Dermis blood vessel endothelial cell (primary cell): Measurements from ENCODE around the gene KAT7. TPM values are rescaled to one million over a fixed set of nuclear protein-coding genes. Genes with fewer than 3 reads are reported as not detected.

Experiments used
- DNase-seq: peaks from one replicate; pipeline ENCODE4 v3.0.0; 2010
- total RNA-seq: library from RNA; depleted of rRNA; stranded (reverse); fragments of >200 nt; gene quantifications from 2 replicates; pipeline ENCODE4 v1.2.3, GENCODE V29; 2014

The KAT7 gene
- total RNA-seq, 1 donor from 2014 or later, result 88.0 TPM

DNA sequence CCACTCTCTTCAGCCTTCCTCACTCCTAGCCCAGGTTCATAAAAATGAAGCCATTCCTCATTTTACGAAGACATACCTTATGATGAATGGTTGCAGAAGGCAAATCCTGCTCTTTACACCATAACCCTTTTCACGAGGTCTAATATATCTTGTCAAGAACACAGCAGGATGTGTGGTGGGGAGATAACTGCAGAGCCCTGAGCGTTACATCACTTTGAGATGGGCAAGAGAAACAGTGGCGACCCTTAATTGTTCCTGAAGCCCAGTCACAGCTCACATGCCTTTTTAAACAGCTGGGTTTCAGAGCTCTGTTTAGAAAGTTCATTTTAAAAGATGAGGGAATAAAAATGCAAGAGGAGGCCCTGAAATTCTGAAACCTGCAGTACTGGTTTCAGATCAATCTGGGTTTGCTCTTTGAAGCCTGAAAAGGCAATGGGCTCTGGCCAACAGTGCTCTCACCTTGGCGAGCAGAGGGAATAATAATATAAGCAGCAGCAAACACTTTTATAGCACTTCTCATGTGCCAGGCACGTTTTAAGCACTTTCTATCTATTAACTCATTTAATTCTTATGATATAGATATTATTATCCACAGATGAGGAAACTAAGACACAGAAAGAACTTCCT lies 27.4 kb upstream of the KAT7 start:
- DNase-seq, result no peak

DNA sequence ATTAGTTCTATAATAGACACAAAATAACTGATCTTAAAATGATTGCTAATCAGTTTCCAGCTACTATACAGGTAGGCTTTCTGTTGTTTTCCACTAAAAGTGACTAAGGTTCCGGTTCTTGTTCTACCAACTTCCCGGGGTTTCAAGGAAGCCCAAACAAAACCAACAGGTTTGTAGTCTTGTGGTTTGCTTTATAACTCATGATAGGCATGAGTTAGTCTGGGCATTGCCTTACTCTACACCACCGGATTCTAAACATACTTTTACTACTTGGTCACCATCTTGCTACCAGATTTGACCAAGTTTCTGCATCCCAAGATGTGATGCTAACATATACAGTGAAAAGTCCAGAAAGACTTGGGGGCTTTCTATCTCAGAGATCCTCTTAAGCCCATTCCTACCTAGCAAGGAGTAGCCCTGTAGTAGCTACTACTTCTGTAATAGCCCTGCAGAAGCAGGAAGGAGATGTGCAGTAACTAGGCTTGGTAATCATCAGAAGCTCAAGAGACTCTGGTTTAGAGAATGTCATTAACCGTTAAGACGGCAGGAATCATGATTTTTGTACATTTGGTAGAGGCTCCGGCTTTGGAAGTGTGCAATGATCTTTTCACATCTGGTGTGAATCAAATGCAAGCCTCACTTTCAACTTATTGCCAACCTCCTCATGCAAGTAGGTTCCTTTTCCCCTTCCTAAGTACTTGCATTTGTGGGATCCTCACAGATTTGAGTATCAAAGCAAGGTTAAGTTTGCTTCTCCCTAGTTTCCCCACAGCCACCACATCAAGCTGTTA lies 26.1 kb upstream of the KAT7 start:
- DNase-seq, result no peak

DNA sequence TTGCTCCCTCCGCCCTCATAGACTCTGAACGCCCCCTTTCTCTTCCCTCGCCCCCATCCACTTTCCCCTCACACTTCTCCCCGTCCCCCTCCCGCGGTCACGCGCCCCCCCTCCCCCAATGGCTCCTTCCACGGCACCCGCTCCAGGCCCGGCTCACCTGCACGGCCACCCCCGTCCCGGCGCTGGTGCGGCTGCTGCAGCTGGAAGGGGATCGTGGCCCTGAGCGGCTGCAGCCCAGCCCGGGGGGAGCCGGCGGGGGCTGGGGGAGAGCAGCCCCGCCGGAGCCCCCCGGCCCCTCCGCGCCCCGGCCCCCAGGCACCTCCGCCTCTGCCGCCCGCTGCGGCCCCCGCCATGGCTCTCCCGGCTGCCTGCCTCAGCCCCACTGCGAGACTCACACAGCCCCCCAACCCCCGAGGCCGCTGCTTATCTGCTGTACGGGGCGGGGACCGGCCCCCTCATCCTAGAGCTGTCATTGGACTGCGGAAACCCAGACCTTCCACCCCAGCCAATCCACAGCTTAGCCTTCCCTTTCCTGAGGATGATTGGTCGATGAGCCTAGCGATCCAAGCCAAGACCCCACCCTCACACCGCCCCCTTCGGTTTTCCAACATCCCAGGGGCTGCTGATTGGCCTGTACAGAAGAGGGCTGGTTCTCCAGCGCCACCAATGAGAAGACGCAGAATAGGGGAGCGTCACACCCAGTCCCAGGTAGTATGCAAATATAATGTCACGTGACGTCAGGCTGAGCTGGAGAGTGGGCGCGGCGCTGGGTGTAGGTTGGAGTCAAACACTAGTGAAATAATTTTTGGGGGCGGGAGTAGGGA lies 24.5 kb upstream of the KAT7 start, which contains the start of gene FAM117A:
TSS of gene FAM117A (minus strand) at position 397 of the 824 bp plus-strand sequence. CDS start at position 353, 44 bp downstream.
- DNase-seq, result peak; percentile 99

- DNase-seq, result peak; percentile 5
Observed at GRCh38 chr17:49764559-49765180, 23.8 kb upstream of the KAT7 start.

DNA sequence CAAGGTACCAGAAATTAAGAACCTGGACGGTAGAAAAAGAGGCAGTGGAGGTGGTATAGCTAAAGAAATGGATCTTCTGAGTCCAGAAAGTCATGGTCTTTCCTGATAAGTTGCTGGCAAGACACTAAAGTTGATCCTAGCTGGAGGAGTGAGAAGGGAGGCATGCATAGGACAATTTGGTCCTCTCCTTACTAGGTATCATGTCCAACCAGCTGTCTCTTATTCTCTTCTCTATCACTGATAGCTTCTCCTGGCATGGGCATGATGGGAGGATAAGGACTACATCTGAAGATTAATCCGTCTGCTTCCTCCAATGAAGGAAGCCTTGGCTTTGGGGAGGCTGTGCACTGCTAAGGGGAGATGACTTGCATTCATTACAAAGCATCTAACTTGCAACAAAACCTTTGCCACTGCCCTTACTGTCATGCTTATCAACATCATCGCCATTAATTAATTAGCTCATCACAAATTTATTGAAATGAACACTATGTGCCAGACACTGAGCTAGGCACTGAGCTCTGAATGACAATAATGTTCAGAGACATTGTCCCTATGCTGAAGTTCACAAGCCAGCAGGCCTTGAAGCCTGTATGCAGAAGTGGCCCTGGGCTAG lies 21.5 kb upstream of the KAT7 start:
- DNase-seq, result no peak

DNA sequence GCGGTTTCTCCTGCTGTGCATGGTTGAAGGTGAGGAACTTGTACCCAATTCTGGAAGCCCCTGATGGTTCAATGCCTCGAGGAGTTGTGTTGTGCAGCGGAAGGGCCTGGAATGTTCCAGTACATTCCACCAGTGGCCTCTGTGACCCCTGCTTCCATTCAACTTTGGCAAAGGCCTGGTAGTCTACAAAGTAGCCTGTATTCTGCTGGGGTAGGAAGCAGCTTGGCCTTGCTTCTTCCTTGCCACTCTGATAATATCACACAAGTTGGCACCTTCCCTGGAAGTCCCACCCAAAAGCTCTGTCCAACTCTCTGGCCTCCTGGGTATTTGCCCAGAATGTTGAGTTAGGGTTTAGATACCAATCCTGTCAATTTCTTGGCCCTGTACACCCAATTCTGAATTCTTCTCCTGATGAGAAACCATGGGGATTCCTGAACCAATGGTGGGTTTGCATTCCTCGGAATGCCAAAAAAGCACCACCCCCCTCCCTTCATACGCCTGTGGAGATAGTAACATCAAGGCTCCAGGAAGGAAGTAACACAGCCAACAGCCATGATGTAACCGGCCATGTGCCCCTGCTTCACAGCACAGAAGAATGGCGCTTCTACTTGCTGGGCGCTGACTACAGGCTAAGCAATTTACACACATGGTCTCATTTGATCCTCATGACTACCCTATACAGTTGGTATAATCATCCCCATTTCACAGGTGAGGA lies 12.8 kb upstream of the KAT7 start:
- DNase-seq, result peak; percentile 95

DNA sequence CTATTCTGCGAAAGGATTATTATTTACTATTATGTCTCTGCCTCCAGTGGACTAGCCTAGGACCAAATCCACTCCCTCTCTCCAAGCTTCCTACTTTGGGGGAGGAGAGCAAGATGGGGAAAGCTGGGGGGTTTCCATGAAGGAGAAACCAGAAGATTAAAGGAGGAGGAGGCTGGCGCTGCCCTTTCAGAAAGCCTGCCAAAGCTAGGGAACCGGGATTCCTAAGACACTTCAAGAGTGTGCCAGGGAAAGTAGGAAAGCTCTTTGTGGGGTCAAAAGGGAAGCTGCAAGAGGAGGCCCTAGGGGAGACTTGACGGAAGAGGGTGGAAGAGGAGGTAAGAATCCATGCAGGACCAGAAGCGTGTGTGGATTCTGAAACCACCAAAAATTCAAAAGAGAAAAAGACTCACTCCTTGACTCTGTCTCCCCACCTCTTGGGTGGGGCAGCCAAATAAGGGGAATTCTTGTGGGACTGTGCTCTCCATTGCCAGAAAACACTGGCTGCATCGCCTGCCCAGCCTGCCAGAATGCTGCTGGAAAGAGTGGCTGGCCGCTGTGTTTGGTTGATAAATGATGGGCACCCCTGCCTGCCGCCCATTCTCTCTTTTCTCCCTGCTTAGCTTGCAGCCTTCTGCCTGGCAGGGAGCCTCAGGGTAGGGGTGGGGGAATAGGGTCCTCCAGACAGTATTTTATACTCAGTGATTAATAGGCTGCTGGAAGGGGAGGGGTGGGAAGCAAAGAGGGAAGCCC lies 11.8 kb upstream of the KAT7 start:
- DNase-seq, result no peak

DNA sequence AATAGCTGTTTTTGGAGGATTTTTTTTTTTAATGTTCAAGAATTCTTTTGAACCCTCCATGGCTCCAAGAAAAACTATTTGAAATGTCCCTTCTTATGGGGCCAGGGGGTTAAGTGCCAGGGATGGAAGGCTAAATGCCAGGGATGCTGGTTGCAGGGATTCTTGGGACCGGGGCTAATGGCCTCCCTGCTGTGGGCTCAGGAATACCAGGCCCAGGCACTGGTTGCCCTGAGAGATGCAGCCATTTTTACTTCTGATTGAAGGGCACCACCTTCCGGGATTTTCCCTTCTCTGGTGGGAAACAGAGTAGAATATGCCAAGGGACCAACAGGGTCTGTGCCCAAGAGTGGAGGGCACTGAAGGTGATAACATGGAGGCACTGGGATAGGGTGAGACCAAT lies 10.9 kb upstream of the KAT7 start:
- DNase-seq, result no peak

GRCh38 chr17:49779156-49779738 lies 9.2 kb upstream of the KAT7 start:
- no peak for DNase-seq

- DNase-seq, result peak; percentile 88
Observed at GRCh38 chr17:49779739-49780231, 8.7 kb upstream of the KAT7 start.

- DNase-seq, result no peak
Observed at GRCh38 chr17:49783071-49783715, 5.3 kb upstream of the KAT7 start.

- no peak for DNase-seq
Observed at GRCh38 chr17:49783791-49784190, 4.7 kb upstream of the KAT7 start.

GRCh38 chr17:49784636-49785035 lies 3.8 kb upstream of the KAT7 start:
- DNase-seq, result no peak

DNA sequence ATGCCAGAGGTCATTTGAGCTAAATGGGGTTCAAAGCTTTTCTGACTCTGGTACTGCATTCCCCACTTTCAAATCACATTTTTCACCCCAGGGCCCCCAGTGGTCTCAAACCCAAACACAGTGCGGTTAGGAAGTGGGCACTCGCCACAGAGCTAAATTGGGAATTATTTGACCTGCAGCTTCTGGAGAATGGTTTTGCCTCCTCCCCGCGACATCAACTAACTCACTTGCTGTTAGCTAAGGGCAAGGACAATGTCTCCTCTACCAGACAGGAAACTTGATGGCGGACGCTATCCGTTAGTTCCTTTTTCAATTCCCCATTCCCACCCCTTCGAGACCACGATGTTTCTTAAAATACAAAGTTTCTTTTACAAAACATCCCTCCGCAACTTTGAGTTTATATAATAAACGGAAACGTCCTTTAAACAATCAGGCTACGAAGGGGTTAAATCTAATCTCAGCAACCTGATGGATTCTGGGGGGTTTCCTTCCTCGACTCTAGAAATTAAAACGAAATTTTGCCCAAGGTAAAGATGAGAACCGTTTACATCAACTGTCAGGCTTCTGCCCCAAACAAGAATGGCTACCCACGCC lies 500 bp upstream of the KAT7 start:
- DNase-seq, result no peak

DNA sequence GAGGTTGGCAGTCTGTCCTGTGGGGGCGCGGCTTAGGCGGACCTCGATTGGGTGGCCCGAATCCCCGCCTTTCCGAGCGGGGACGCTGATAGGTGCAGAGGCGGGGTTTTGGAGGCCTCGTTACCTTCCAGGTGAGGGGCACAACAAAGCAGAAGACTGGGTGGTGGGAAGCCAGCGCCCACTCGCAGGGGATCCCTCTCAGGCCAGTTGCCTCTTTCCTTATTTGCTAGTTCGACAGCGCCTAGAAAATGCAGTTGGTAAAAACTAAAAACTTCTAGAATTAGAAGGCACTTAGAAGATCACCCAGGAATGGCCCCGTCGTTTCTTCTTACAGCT lies 730 bp downstream of the KAT7 start:
- no peak for DNase-seq

GRCh38 chr17:49793309-49793708 lies 4.8 kb downstream of the KAT7 start:
- DNase-seq, result no peak

DNA sequence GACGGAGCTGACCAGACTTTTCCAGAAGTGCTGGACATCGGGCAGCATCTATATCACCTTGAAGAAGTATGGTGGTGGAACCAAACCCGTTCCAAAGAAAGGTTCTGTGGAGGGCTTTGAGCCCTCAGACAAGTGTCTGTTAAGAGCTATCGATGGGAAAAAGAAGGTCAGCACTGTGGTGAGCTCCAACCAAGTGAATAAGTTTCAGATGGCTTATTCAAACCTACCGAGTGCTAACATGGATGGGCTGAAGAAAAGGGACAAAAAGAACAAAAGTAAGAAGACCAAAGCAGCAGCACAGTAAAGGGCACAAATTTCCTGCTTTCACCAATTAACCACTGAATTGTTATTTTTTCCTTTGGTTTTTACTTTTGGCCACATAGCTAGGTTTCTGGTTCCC lies 6.9 kb downstream of the KAT7 start:
- DNase-seq, result no peak

GRCh38 chr17:49798182-49798581 lies 9.7 kb downstream of the KAT7 start:
- no peak for DNase-seq

DNA sequence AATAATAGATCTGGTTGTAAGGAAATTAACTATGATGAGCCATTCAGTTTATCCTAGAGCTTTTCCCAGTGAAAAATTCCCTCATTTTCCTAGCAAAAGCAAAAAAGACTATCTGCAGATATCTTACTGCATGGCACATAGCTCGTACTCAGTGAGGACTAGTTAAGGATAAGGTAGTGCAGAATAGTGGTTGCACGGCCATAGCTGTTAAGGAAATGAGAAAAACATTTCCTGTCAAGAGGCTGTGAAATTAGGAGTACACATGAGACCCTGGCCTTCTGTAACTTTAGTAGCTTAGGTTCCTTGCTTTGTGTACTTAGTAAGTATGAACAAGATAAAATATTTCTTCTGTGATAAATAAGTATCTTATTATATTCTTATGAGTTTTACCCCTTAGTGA lies 10.3 kb downstream of the KAT7 start:
- DNase-seq, result no peak

- no peak for DNase-seq
Observed at GRCh38 chr17:49809056-49809455, 20.6 kb downstream of the KAT7 start.
